ENCODE data around the gene ZFX.

DNA sequence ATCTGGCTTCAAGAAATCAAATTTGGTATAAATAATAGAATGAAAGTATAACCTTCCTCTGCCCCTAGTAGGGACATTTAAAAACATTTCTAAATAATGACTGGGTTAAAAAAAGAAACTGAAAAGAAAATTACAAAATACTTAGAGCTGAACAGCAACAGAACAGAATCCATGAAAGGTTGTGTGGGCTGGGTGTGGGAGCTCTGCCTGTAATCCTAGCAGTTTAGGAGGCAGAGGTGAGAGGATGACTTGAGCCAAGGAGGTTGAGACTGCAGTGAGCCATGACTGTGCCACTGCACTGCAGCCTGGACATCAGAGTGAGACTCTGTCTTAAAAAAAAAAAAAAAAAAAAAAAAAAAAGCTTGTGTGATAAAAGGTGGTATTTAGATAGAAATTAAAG lies 12.3 kb upstream of the ZFX start:
- TF ChIP-seq, protein P1, sequence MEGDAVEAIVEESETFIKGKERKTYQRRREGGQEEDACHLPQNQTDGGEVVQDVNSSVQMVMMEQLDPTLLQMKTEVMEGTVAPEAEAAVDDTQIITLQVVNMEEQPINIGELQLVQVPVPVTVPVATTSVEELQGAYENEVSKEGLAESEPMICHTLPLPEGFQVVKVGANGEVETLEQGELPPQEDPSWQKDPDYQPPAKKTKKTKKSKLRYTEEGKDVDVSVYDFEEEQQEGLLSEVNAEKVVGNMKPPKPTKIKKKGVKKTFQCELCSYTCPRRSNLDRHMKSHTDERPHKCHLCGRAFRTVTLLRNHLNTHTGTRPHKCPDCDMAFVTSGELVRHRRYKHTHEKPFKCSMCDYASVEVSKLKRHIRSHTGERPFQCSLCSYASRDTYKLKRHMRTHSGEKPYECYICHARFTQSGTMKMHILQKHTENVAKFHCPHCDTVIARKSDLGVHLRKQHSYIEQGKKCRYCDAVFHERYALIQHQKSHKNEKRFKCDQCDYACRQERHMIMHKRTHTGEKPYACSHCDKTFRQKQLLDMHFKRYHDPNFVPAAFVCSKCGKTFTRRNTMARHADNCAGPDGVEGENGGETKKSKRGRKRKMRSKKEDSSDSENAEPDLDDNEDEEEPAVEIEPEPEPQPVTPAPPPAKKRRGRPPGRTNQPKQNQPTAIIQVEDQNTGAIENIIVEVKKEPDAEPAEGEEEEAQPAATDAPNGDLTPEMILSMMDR (conservative IDR thresholded peaks at IDR 0.05; ENCODE audit: low read length), result no peak
- TF ChIP-seq EZH2phosphoT487 (IDR thresholded peaks at IDR 0.05; ENCODE audit: borderline replicate concordance), result no peak

Measured in Loucy (cell line).